Heart left ventricle (tissue), 16 donors: ENCODE results near the gene CSF2. TPM values are rescaled to one million over a fixed set of nuclear protein-coding genes. Genes with fewer than 3 reads are reported as not detected.

Experiments
- ATAC-seq, 4 donors: fragments of 200-7000 bp; cut with Tn5 transposase; one replicate each; pipeline ENCODE4 v1.9.1; 2020 to 2022; ENCODE audit warnings: moderate library complexity in 4 of 4, mild to moderate bottlenecking in 3 of 4, moderate number of reproducible peaks in 1 of 4
- DNase-seq, 5 donors: peaks; one replicate each; pipeline ENCODE4 v3.0.0-alpha.2; 2020
- H3K27ac ChIP-seq, 12 donors: fragments of 200-600 bp; sonication (generic) in 4 of 12; one replicate each; pipeline versions ENCODE4 v1.5.0 to v1.8.0; 2016 to 2022; ENCODE audit warnings: mild to moderate bottlenecking in 2 of 12
- H3K27me3 ChIP-seq, 9 donors: fragments of 200-600 bp; sonication (generic) in 2 of 9; one replicate each; pipeline versions ENCODE4 v1.5.1 to v1.8.0; 2016 to 2022; ENCODE audit warnings: mild to moderate bottlenecking in 3 of 9
- H3K36me3 ChIP-seq, 9 donors: fragments of 200-600 bp; sonication (generic) in 2 of 9; one replicate each; pipeline versions ENCODE4 v1.5.0 to v1.8.0; 2018 to 2022; ENCODE audit warnings: mild to moderate bottlenecking in 2 of 9
- H3K4me1 ChIP-seq, 12 donors: fragments of 200-600 bp; sonication (generic) in 4 of 12; one replicate each; pipeline versions ENCODE4 v1.5.0 to v1.8.0; 2016 to 2022; ENCODE audit warnings: mild to moderate bottlenecking in 3 of 12
- H3K4me3 ChIP-seq, 12 donors: fragments of 200-600 bp; sonication (generic) in 4 of 12; one replicate each; pipeline versions ENCODE4 v1.5.0 to v1.8.0; 2017 to 2022; ENCODE audit warnings: mild to moderate bottlenecking in 9 of 12, moderate library complexity in 4 of 12
- H3K9me3 ChIP-seq, 12 donors: fragments of 200-600 bp; sonication (generic) in 4 of 12; one replicate each; pipeline versions ENCODE4 v1.5.0 to v1.8.0; 2016 to 2022; ENCODE audit warnings: mild to moderate bottlenecking in 1 of 12
- CTCF ChIP-seq, 12 donors: fragments of 200-600 bp; sonication (generic) in 4 of 12; IDR thresholded peaks; one replicate each; pipeline versions ENCODE4 v1.5.0 to v1.8.0; 2018 to 2022; ENCODE audit warnings: antibody characterized with exemption in 12 of 12, mild to moderate bottlenecking in 5 of 12
- POLR2A ChIP-seq, 2 donors: fragments of 450-650 bp; IDR thresholded peaks; one replicate each; pipeline ENCODE4 v1.6.1; 2017; ENCODE audit warnings: antibody characterized with exemption in 2 of 2, mild to moderate bottlenecking in 2 of 2, moderate library complexity in 2 of 2
- WGBS, 4 donors: extraction: QIAGEN DNeasy Blood & Tissue Kit in 2 of 4; methylation state at CpG; one replicate each; pipeline versions ENCODE4 v1.1.5 to v1.1.7; 2013 to 2018; 5-methylcytosine and 5-hydroxymethylcytosine counted together
- intact Hi-C, 10 donors: fragments of 100-400 bp; cut with DNase I; formaldehyde crosslinking; loops; one replicate each; pipeline versions ENCODE4 v1.11.1 to v1.14.2; 2022
- polyA plus RNA-seq, 2 donors: library from polyadenylated mRNA; stranded (reverse); fragments of 200-250 nt; gene quantifications; one replicate each; pipeline ENCODE4 v1.2.3, GENCODE V29; 2013
- total RNA-seq, 9 donors: library from RNA; depleted of rRNA in 2 of 9; stranded (reverse); fragments of >200 nt in 2 of 9; fragmentation: NEBNext Ultra II Directional in 3 of 9; extraction: Animal tissue kit (Norgen Biotek cat#: 25700) in 3 of 9; gene quantifications; one replicate each; pipeline versions ENCODE4 v1.1.0 to v1.2.4, GENCODE V29; 2016 to 2023
- donor health status: ischemic (EF 13 %, LVEDD 7.1; RV severe dilation, severe dysfunction).
- donor health status: healthy with polysubstance abuse.
- donor health status: DM: no; HTN: yes; CAD: no.
- donor health status: DM: no; HTN: no; CAD: no.
- donor health status: ischemic (EF 25% LVEDD 6.9; RV normal size, moderate dysfunction).
- donor health status: ischemic (EF 25% LVEDD 5.7; RV mildly dilated, moderate dysfunction).
- donor health status: healthy.
- donor health status: DM: yes; HTN: yes; CAD: no.
- donor health status: ischemic (EF 35%, LVEDD 5.7; RV mildly dilated, moderate dysfunction).
- donor health status: nonischemic (EF 11% LVEDD 7.7; RV severe dilation, severe dysfunction).
- donor health status: DM: yes; HTN: yes; CAD: no.
- donor health status: PGD.
- donor health status: ischemic (EF 29% LVEDD 5.4; RV normal size, mild dysfunction).
- donor health status: nonischemic (EF 23%, LVEDD 6.1; RV moderate dilation, normal function).

CSF2 gene
- total and polyA plus RNA-seq, 11 donors, result 0.67 TPM; not detected in 10

- no peak for TF ChIP-seq CTCF (IDR thresholded peaks at IDR 0.05)
- TF ChIP-seq POLR2A (IDR thresholded peaks at IDR 0.05), result no peak
- H3K36me3 ChIP-seq, result no peaks in the 10 kb centered on the region
- no peak overlapping the region for H3K27ac ChIP-seq
- H3K9me3 ChIP-seq, result peaks cover 0 to 5% (median 0%) of the 10 kb centered on the region in 12 donors
- intact Hi-C loops, result no loop called here
- DNase-seq (no peak), ATAC-seq (no peak)
- no peaks in the 10 kb centered on the region for H3K27me3 ChIP-seq
- peaks cover 0 to 19% (median 0%) of the 10 kb centered on the region in 12 donors for H3K4me1 ChIP-seq
- WGBS, 4 donors, result 78 to 87% (median 83%) methylated on average over 3 of the region's 3 CpGs
- H3K4me3 ChIP-seq, result no peak overlapping the region
Observed at GRCh38 chr5:132109494-132110053, 36.0 kb downstream of the CSF2 start.

DNA sequence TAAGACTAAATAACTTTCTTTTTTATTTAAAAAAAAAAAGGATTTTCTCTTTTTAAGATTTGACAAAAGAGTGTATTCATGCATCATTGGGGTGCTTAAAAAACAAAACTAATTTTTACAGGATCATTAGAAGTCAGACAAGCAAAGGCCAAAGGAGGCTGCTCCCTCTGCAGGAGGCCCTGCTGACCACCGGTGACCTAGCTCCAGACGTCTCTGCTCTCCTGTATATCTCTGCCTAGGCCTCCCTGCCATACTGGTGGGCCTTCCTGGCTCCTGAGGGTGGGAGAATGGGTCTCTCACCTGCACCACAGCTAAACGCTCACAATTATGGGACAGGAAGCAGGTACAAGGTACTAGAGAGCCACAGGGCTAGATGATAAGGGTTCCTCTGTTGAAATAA lies 36.6 kb downstream of the CSF2 start:
- TF ChIP-seq POLR2A (IDR thresholded peaks at IDR 0.05), result no peak
- TF ChIP-seq CTCF (IDR thresholded peaks at IDR 0.05), result no peak
- WGBS, 4 donors, result 67 to 80% (median 75%) methylated on average over 3 of the region's 3 CpGs
- peaks cover 0 to 19% (median 0%) of the 10 kb centered on the region in 12 donors for H3K4me1 ChIP-seq
- no peak for DNase-seq
- peaks cover 0 to 5% (median 0%) of the 10 kb centered on the region in 12 donors for H3K9me3 ChIP-seq
- no peak overlapping the region for H3K4me3 ChIP-seq
- ATAC-seq, result no peak
- no peaks in the 10 kb centered on the region for H3K36me3 ChIP-seq
- H3K27me3 ChIP-seq, result no peaks in the 10 kb centered on the region
- intact Hi-C loops, result no loop called here
- no peak overlapping the region for H3K27ac ChIP-seq

DNA sequence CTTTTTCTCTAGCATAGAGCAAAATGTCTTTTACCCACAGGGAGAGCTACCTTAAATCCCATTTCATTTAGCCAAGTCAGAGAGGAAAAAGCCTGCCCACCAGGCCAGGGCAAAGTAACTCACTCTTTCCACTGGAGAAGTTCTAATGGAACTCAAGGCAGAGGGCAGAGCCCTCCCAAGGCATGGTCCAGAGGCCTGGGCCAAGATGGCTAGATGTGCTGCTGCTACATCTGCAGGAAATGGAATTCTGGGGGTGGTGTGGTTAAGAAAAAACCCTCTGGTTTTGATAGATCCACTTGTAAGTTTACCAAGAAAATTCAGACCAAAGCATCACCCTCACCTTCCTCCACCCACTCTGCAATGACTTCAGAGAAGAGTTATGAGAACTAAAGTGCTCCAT lies 37.3 kb downstream of the CSF2 start:
- Histone ChIP-seq H3K9me3 (peaks cover 0 to 5% (median 0%) of the 10 kb centered on the region in 12 donors), H3K4me1 (peaks cover 0 to 17% (median 0%) of the 10 kb centered on the region in 12 donors), H3K27ac (no peak overlapping the region), H3K4me3 (no peak overlapping the region), H3K36me3 (no peaks in the 10 kb centered on the region), H3K27me3 (no peaks in the 10 kb centered on the region)
- DNase-seq (no peak), ATAC-seq (no peak)
- intact Hi-C loops, result no loop called here
- TF ChIP-seq POLR2A (IDR thresholded peaks at IDR 0.05), result no peak
- no peak for TF ChIP-seq CTCF (IDR thresholded peaks at IDR 0.05)

GRCh38 chr5:132112111-132112510 lies 38.5 kb downstream of the CSF2 start:
- intact Hi-C loops, result no loop called here
- Histone ChIP-seq H3K4me3 (no peak overlapping the region), H3K27me3 (no peaks in the 10 kb centered on the region), H3K27ac (no peak overlapping the region), H3K4me1 (peaks cover 0 to 17% (median 0%) of the 10 kb centered on the region in 12 donors), H3K36me3 (no peaks in the 10 kb centered on the region), H3K9me3 (peaks cover 0 to 5% (median 0%) of the 10 kb centered on the region in 12 donors)
- no peak for DNase-seq
- ATAC-seq, result no peak
- TF ChIP-seq POLR2A (IDR thresholded peaks at IDR 0.05), result no peak
- TF ChIP-seq CTCF (IDR thresholded peaks at IDR 0.05), result no peak
- WGBS, 4 donors, result 83 to 92% (median 90%) methylated on average over 3 of the region's 3 CpGs
